IPS-20b (cell line): Measurements from ENCODE around the gene NELL1.

Experiments
- H3K27ac ChIP-seq: one replicate; pipeline ENCODE4 v1.5.1; 2013; ENCODE audit warnings: low read length
- H3K27me3 ChIP-seq: 2 replicates; pipeline ENCODE4 v1.6.1; 2013; ENCODE audit warnings: mild to moderate bottlenecking, low read length, inconsistent platforms; ENCODE audit not compliant: insufficient read depth
- H3K36me3 ChIP-seq: 2 replicates; pipeline ENCODE4 v1.6.1; 2013; ENCODE audit warnings: low read depth, mild to moderate bottlenecking, inconsistent platforms, low read length, moderate library complexity; ENCODE audit not compliant: insufficient read depth
- H3K4me1 ChIP-seq: 2 replicates; pipeline ENCODE4 v1.6.1; 2013; ENCODE audit warnings: mild to moderate bottlenecking, control low read depth, inconsistent platforms, low read length, moderate library complexity; ENCODE audit not compliant: insufficient read depth
- H3K4me3 ChIP-seq: 2 replicates; pipeline ENCODE4 v1.5.1; 2013; ENCODE audit warnings: mild to moderate bottlenecking, low read length, inconsistent platforms
- H3K9ac ChIP-seq: 2 replicates; pipeline ENCODE4 v1.6.1; 2013; ENCODE audit warnings: low read depth, mild to moderate bottlenecking, inconsistent platforms, low read length, moderate library complexity
- H3K9me3 ChIP-seq: 2 replicates; pipeline ENCODE4 v1.6.1; 2013; ENCODE audit warnings: mild to moderate bottlenecking, low read depth, low read length, inconsistent platforms; ENCODE audit not compliant: insufficient read depth

NELL1 gene

DNA sequence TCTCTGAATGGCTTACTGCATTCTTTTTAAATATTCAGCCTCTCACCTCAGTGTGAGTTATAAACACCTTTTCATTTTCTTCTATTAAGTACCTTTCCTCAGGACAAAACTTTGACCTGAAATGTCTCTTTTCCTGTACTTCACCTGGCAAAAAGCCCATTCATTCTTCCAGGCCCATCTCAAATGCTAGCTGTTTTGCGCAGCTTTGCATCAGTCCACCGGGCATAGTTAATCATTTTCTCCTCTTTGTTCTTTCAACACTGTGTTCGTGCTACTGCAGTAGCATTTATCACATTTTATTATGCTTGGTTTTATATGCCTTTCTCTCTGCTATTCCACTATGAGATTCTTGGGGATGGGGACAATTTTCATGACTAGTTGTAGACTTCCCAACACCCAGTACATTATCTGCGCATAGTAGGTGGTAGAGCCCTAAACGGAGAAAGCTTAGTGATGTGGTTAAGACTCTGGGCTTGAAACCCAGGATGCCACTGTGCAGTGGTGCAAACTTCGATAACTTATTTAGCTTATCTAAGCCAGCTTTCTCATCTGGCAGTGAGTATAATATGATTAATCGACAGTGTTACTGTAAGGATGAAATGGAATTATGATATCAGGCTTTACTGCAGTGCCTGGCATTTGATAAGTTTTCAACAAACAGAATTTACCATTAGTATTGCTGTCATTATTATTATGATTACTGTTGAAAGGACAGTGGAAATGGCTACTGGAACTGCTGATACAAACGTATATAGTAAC lies 695.7 kb downstream of the NELL1 start:
- no peaks in the 10 kb centered on the region for H3K36me3 ChIP-seq
- H3K9ac ChIP-seq, result no peak overlapping the region
- no peaks in the 10 kb centered on the region for H3K9me3 ChIP-seq
- H3K27me3 ChIP-seq, result no peaks in the 10 kb centered on the region
- no peak overlapping the region for H3K27ac ChIP-seq
- H3K4me3 ChIP-seq, result no peak overlapping the region
- no peaks in the 10 kb centered on the region for H3K4me1 ChIP-seq

DNA sequence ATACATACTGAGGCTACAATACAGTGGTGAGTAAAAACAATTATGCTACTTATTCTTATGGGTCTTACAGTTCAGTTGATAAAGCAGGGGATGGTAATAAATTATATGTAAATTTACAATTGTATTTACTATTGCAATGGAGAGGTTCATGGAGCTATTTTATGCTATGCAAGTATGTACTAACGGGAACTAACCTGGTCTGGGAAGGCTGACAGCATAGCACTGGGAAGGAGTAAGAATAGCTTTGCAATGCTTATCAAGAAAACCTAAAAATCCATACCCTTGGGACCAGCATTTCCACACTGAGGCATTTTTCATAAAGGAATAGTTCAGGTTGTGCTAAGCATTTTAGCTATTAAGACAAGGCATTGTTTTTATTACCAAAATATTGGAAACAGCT lies 700.6 kb downstream of the NELL1 start:
- H3K36me3 ChIP-seq, result no peaks in the 10 kb centered on the region
- H3K9me3 ChIP-seq, result no peaks in the 10 kb centered on the region
- H3K9ac ChIP-seq, result no peak overlapping the region
- H3K27ac ChIP-seq, result no peak overlapping the region
- no peak overlapping the region for H3K4me3 ChIP-seq
- H3K4me1 ChIP-seq, result no peaks in the 10 kb centered on the region
- H3K27me3 ChIP-seq, result no peaks in the 10 kb centered on the region

DNA sequence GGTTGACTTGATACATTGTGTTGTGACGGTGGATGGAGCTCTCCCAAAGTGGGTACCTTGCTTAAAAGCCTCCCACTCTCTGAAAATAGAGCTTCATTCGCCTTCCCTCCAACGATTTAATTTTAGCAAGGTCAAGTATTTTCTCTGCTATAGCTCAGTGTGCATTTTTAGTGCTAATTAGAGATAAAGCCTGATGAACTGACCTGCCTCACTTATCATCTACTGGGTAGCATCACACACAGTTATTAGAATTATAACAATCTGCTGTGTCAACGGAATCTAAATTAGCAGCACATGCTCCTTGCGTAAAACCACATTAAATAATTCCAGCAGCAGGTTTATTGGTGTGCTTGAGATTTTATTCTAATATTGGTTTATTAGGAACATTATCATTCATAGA lies 701.7 kb downstream of the NELL1 start:
- no peaks in the 10 kb centered on the region for H3K27me3 ChIP-seq
- H3K36me3 ChIP-seq, result no peaks in the 10 kb centered on the region
- no peak overlapping the region for H3K27ac ChIP-seq
- H3K4me1 ChIP-seq, result no peaks in the 10 kb centered on the region
- H3K9me3 ChIP-seq, result no peaks in the 10 kb centered on the region
- H3K4me3 ChIP-seq, result no peak overlapping the region
- H3K9ac ChIP-seq, result no peak overlapping the region

GRCh38 chr11:21372672-21373071 lies 703.3 kb downstream of the NELL1 start:
- H3K27me3 ChIP-seq, result no peaks in the 10 kb centered on the region
- no peak overlapping the region for H3K9ac ChIP-seq
- H3K4me1 ChIP-seq, result no peaks in the 10 kb centered on the region

DNA sequence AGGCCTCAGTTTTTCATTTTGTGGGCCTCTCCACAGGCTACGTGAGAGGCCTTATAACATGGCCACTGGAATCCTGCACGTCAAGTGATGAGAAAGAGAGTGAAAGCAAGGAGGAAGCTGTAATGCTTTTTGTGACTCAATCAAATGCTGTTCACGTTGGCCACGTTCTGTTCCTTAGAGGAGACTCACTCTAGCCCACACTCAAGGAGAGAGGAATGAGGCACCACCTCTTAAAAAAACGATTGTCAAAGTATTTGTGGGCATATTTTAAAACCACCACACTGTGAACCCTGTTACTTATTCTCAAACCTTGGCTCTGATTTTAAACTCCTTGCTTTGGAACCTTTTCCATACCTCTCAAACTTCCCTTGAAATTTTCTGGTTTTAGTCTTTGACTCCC lies 705.0 kb downstream of the NELL1 start:
- Histone ChIP-seq H3K4me3 (no peak overlapping the region), H3K9ac (no peak overlapping the region), H3K4me1 (no peaks in the 10 kb centered on the region), H3K9me3 (no peaks in the 10 kb centered on the region), H3K27me3 (no peaks in the 10 kb centered on the region), H3K27ac (no peak overlapping the region), H3K36me3 (no peaks in the 10 kb centered on the region)

More at GRCh38 chr11:21372672-21373071, 703.3 kb downstream of the NELL1 start:
- Histone ChIP-seq H3K4me3 (no peak overlapping the region), H3K27ac (no peak overlapping the region), H3K9me3 (no peaks in the 10 kb centered on the region), H3K36me3 (no peaks in the 10 kb centered on the region)

- Histone ChIP-seq H3K36me3 (no peaks in the 10 kb centered on the region), H3K4me1 (no peaks in the 10 kb centered on the region), H3K9ac (no peak overlapping the region), H3K27ac (no peak overlapping the region), H3K9me3 (no peaks in the 10 kb centered on the region), H3K27me3 (no peaks in the 10 kb centered on the region), H3K4me3 (no peak overlapping the region)
Observed at GRCh38 chr11:21385669-21386440, 716.5 kb downstream of the NELL1 start.

GRCh38 chr11:21390430-21390829 lies 721.0 kb downstream of the NELL1 start:
- H3K9me3 ChIP-seq, result no peaks in the 10 kb centered on the region
- H3K27ac ChIP-seq, result no peak overlapping the region
- H3K36me3 ChIP-seq, result no peaks in the 10 kb centered on the region
- no peaks in the 10 kb centered on the region for H3K27me3 ChIP-seq
- no peaks in the 10 kb centered on the region for H3K4me1 ChIP-seq
- no peak overlapping the region for H3K4me3 ChIP-seq
- H3K9ac ChIP-seq, result no peak overlapping the region

DNA sequence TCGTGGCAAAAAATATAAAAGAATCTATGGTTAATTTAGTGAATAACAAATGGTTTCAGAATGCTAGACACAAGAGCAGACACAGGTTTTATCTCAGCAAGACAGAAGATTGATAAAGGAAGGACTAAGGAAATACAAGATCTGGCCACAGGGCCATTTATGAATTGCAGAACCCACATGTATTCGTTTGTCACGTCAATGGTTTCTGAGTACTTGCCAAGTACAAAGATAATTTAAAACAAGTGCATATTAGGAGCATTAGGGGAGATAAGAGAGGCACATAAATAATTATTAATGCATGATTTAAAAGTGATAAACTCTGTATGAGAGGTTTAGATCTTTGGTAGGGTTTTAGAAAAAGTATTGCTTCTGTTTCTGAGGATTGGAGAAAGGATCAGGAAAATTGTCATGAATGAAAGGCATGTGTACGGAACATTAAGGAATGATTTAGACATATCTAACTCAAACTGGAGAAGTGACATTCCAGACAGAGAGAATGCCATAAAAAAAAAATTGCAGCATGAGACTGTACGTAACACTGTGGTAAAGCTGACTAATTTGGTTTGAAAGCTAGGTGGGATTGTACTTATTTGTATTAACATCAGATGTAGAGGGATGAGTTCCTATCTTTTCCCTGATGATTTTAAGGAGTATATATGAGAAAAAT lies 727.1 kb downstream of the NELL1 start:
- Histone ChIP-seq H3K9me3 (no peaks in the 10 kb centered on the region), H3K9ac (no peak overlapping the region), H3K4me3 (no peak overlapping the region), H3K27me3 (no peaks in the 10 kb centered on the region), H3K27ac (no peak overlapping the region), H3K4me1 (no peaks in the 10 kb centered on the region), H3K36me3 (no peaks in the 10 kb centered on the region)

GRCh38 chr11:21398195-21398594 lies 728.8 kb downstream of the NELL1 start:
- H3K4me3 ChIP-seq, result no peak overlapping the region
- H3K27me3 ChIP-seq, result no peaks in the 10 kb centered on the region
- no peak overlapping the region for H3K9ac ChIP-seq
- H3K36me3 ChIP-seq, result no peaks in the 10 kb centered on the region
- no peaks in the 10 kb centered on the region for H3K9me3 ChIP-seq
- H3K27ac ChIP-seq, result no peak overlapping the region
- no peaks in the 10 kb centered on the region for H3K4me1 ChIP-seq

DNA sequence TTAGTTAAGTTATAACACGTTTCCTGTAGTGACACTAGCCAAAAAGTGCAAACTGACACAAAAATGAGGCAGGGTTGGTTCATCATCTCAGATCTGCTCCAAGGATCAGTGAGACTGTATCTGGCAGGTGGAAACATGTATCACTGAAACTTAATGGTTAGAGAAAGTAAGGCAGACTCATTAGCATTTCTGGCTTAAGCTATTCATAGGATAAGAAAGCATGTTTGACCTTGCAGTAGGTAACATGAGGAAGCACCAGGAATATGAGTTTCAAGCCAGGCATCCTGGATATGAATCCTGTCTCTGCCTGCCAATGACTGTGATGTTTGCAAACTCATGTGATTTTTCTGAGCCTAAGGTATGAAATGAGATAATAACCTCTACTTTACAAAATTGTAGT lies 732.1 kb downstream of the NELL1 start:
- Histone ChIP-seq H3K27me3 (no peaks in the 10 kb centered on the region), H3K4me1 (no peaks in the 10 kb centered on the region), H3K27ac (no peak overlapping the region), H3K9ac (no peak overlapping the region), H3K4me3 (no peak overlapping the region), H3K9me3 (no peaks in the 10 kb centered on the region), H3K36me3 (no peaks in the 10 kb centered on the region)

GRCh38 chr11:21402274-21402673 lies 732.9 kb downstream of the NELL1 start:
- no peaks in the 10 kb centered on the region for H3K36me3 ChIP-seq
- no peak overlapping the region for H3K9ac ChIP-seq
- H3K4me3 ChIP-seq, result no peak overlapping the region
- no peak overlapping the region for H3K27ac ChIP-seq
- H3K4me1 ChIP-seq, result no peaks in the 10 kb centered on the region
- no peaks in the 10 kb centered on the region for H3K27me3 ChIP-seq
- H3K9me3 ChIP-seq, result no peaks in the 10 kb centered on the region

DNA sequence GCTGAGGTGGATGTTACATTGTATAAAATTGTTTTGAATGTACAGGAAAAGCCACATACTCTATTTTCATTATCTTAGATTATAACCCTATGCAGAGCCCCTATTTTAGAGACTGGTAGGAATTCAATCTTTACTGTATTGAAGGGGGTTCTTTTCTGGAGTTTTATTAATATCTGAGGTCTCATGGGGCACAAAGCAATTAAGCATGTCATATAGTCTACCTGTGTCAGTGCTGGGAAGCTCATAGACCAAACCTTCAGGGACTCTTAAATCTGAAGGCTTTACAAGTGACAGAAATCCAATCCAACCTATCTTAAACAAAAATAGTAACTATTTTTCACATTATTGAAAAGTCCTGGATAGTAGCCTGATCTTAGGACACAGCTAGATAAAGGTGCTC lies 733.7 kb downstream of the NELL1 start:
- H3K4me3 ChIP-seq, result no peak overlapping the region
- H3K9ac ChIP-seq, result no peak overlapping the region
- no peaks in the 10 kb centered on the region for H3K9me3 ChIP-seq
- H3K36me3 ChIP-seq, result no peaks in the 10 kb centered on the region
- H3K4me1 ChIP-seq, result no peaks in the 10 kb centered on the region
- H3K27me3 ChIP-seq, result no peaks in the 10 kb centered on the region
- no peak overlapping the region for H3K27ac ChIP-seq
